Suprapubic skin (tissue), 3 donors: Measurements from ENCODE around the gene NSG2.

ENCODE experiments used
- CTCF ChIP-seq, 2 donors: fragments of 200-600 bp in 1 of 2; fragments of 450-650 bp in 1 of 2; sonication (generic) in 1 of 2; IDR thresholded peaks; one replicate each; pipeline ENCODE4 v1.5.1; 2016 to 2019; ENCODE audit warnings: antibody characterized with exemption in 2 of 2, mild to moderate bottlenecking in 1 of 2, moderate library complexity in 1 of 2
- POLR2AphosphoS5 ChIP-seq, 3 donors: sonication (generic); formaldehyde crosslinking; IDR thresholded peaks; one replicate each; pipeline ENCODE4 v1.6.1; 2017; ENCODE audit warnings: antibody characterized with exemption in 3 of 3

- TF ChIP-seq CTCF (IDR thresholded peaks at IDR 0.05) (no peak), POLR2AphosphoS5 (IDR thresholded peaks at IDR 0.05) (no peak)
Measured at GRCh38 chr5:174058433-174059122, 13.1 kb downstream of the NSG2 start.
